Measurements from ENCODE around the gene OTUD7B.
"Not testable (repeated sequence)": the region's sequence is repeated elsewhere in the genome, so short reads cannot be mapped to it uniquely, and the experiment has no call there.

Gene OTUD7B

GRCh38 chr1:150010393-150011115 lies at the start of gene OTUD7B:
Gene OTUD7B, minus strand, starts transcription at chr1:150010726. Its CDS starts 33,216 bp downstream, at chr1:149977510.
- peak; percentile 56 for DNase-seq (ENCODE audit: low read depth)

- no peak for DNase-seq (ENCODE audit: low read depth)
Observed at GRCh38 chr1:150060260-150060659, 49.7 kb upstream of the OTUD7B start.

DNA sequence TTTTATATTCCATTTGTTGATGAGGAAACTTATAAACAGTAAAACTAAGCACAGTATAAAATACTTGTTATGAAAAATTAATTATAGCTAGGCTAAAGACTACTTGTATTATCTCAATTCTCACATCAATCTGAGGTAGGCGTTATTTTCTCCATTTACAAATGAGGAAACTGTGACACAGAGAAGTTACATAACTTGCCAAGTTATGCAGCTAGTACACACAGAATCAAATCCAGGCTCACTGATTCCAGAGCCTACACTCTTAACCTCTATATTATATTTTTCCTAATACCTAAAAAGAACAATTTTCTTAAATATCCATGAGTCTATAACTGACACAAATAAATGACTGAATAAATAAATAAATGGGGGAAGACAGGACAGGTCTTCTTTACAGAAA lies 45.9 kb upstream of the OTUD7B start:
- DNase-seq (ENCODE audit: low read depth), result no peak

DNA sequence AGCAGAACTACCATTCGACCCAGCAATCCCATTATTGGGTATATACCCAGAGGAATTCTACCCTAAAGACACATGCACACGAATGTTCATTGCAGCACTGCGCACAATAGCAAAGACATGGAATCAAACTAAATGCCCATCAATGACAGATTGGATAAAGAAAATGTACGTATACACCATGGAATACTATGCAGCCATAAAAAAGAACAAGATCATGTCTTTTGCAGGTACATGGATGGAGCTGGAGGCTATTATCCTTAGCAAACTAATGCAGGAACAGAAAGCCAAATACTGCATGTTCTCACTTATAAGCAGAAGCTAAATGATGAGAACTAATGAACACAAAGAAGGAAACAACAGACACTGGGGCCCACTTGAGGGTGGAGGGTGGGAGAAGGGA lies 45.0 kb upstream of the OTUD7B start:
- DNase-seq (ENCODE audit: low read depth), result not testable (repeated sequence)

- DNase-seq (ENCODE audit: low read depth), result no peak
Observed at GRCh38 chr1:150053926-150054325, 43.4 kb upstream of the OTUD7B start.

DNA sequence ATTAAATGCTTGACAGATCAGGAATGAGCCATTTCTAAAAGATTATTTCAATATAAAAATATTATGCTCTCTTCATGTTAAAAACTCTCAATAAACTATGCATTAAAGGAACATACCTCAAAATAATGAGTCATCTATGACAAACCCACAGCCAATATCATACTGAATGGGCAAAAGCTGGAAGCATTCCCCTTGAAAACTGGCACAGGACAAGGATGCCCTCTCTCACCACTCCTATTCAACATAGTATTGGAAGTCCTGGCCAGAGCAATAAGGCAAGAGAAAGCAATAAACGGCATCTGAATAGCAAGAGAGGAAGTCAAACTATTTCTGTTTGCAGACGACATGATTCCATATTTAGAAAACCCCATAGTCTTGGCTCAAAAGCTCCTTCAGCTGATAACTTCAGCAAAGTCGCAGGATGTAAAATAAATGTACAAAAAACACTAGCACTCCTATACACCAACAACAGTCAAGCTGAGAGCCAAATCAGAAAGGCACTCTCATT lies 41.4 kb upstream of the OTUD7B start:
- DNase-seq (ENCODE audit: low read depth), result not testable (repeated sequence)

GRCh38 chr1:150051089-150051373 lies 40.5 kb upstream of the OTUD7B start:
- DNase-seq (ENCODE audit: low read depth), result no peak

DNA sequence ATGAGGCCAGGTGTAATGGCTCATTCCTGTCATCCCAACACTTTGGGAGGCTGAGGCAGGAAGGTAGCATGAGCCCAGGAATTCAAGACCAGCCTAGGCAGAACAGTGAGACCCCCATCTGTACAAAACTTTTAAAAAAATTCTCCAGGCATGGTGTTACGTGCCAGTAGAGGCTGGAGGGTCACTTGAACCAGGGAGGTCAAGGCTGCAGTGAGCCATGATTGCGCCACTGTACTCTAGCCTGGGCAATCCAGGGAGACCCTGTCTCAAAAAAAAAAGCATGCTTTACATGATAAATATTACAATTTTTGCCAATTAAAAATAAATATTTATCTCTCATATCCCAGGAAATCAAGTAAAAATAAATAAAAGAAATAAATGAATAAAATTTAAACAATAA lies 39.4 kb upstream of the OTUD7B start:
- DNase-seq (ENCODE audit: low read depth), result no peak

- DNase-seq (ENCODE audit: low read depth), result no peak
Observed at GRCh38 chr1:150034336-150034735, 23.8 kb upstream of the OTUD7B start.

GRCh38 chr1:150028322-150028721 lies 17.8 kb upstream of the OTUD7B start:
- no peak for DNase-seq (ENCODE audit: low read depth)

DNA sequence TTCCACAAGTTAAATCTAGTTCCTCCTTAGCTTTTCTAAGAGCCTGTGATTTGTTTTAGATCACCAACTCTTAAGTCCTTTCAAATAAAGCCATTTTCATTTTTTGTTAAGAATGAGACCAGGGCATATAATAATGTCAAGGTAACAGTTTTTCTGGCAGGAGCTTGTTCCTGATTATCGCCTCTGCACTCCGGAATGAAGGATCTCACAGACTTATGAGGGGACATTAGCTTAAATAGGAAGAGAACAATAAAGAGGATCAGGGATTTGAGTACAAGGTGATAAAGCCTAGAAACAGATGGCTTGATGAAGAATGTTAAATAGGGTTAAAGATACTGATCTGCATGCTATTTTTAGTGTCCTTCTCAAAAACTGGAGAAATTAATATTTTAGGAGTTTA lies 13.6 kb upstream of the OTUD7B start:
- DNase-seq (ENCODE audit: low read depth), result no peak

GRCh38 chr1:150022357-150022756 lies 11.8 kb upstream of the OTUD7B start:
- DNase-seq (ENCODE audit: low read depth), result no peak

DNA sequence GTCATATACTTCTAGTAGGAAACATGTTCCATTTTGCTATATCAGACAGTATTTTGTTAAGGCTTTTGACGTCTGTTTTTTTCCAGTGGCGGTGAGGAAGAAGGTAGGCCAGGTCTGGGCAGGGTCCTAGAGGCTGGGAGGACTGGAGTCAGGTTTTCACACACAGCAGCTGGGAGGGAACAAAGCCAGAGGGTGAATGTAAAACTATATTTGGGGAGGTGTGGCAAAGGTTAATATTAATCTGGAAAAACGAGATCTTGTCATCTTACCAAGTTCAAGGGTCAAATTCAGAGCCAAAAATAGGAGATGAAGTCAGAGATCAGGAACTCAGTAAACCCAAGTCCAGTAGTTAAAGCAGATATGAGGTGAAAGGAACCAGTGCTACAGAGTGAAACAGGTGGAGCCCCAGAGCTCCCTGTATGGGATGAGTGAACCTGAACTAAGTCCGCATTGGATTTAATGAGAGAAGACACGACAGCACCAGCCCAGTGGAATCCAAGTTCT lies 10.7 kb upstream of the OTUD7B start:
- no peak for DNase-seq (ENCODE audit: low read depth)

- no peak for DNase-seq (ENCODE audit: low read depth)
Observed at GRCh38 chr1:150020711-150021110, 10.2 kb upstream of the OTUD7B start.

GRCh38 chr1:150018165-150018564 lies 7.6 kb upstream of the OTUD7B start:
- no peak for DNase-seq (ENCODE audit: low read depth)

- no peak for DNase-seq (ENCODE audit: low read depth)
Observed at GRCh38 chr1:150017206-150017750, 6.8 kb upstream of the OTUD7B start.

DNA sequence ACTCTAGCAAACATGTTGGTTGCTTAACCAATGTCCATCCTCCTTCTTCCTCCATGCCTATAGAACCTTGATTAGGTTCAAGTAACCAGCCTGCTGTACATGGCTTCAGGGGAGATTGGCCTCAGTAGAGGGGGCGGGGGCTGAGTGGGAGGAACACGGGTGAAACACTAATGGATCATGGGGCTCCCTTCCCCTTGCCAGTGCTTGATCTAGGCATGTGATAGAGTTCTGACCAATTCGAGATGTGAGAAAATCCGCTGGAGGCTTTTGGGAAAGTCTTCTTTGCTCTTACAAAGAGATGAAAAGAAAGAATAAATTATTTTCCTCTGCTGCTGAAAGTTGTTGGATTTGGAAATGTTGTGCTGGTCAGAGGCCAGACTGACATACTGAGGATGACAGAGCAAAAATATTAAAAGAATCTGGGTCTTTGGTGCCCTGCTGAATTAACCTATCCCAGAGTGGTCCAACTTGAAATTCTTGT lies 5.2 kb upstream of the OTUD7B start:
- no peak for DNase-seq (ENCODE audit: low read depth)

- no peak for DNase-seq (ENCODE audit: low read depth)
Observed at GRCh38 chr1:150012611-150013010, 2.1 kb upstream of the OTUD7B start.

GRCh38 chr1:150009604-150010392 lies 728 bp downstream of the OTUD7B start:
- peak; percentile 10 for DNase-seq (ENCODE audit: low read depth)

DNA sequence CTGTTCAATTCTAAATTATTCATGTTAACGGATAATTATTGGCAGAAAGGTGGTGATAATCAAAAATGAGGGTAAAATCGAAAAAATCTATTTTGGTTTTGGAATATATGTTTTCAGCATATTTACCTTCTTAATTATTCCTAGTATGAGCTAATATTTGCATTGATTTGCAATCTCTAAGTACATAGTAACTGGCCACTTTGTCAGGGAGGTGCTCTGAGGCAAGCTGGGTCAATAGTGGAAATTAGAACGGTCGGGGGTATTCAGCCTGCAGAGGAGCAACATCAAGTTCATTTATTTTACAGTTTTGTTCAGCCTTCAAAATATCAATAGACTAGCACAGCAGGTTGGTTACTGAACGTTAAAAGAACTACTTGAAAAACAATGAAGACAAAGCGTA lies 1.8 kb downstream of the OTUD7B start:
- no peak for DNase-seq (ENCODE audit: low read depth)

DNA sequence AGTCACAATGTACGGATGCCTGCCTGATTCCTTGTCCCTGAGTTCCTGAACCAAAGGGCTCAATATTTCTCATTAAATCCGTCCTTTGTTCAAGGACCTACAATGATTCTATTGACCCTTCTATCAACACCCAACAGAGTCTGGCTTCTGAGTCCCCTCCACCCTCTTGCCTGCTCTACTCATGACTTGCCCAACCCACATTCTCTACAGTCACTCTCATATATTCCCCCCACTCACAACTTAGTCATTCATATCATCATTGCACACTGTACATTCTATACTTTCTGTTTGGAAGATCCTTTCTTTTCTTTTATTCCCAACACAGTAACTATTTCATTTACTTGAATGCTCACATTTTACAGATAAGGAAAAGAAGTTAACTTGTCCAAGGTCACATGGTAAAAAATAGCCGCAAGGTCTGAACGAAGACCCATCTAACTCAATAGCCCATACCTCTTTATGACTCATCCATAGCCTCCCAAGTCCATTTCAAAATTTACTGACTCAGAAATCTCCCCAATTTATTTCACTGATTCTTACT lies 3.6 kb downstream of the OTUD7B start:
- no peak for DNase-seq (ENCODE audit: low read depth)

- no peak for DNase-seq (ENCODE audit: low read depth)
Observed at GRCh38 chr1:150005606-150006005, 4.9 kb downstream of the OTUD7B start.

- DNase-seq (ENCODE audit: low read depth), result no peak
Observed at GRCh38 chr1:150003801-150004200, 6.7 kb downstream of the OTUD7B start.
